HG02642 (cell line): Measurements from ENCODE around the gene BEND5.
A peak's percentile ranks its signal among the peaks of the same experiment; 100 is the strongest.

Experiments used
- ATAC-seq: cut with Tn5 transposase; IDR thresholded peaks from one replicate; pipeline ENCODE4 v1.9.1; 2021; ENCODE audit warnings: mild to moderate bottlenecking; ENCODE audit not compliant: unreplicated experiment, poor library complexity

Gene BEND5

GRCh38 chr1:48767975-48768510 lies 8.6 kb downstream of the BEND5 start:
- no peak for ATAC-seq

- no peak for ATAC-seq
These were observed 11.4 kb downstream of the BEND5 start for GRCh38 chr1:48765335-48765734.

GRCh38 chr1:48761986-48762385 lies 14.7 kb downstream of the BEND5 start:
- ATAC-seq, result no peak

GRCh38 chr1:48761411-48761810 lies 15.3 kb downstream of the BEND5 start:
- ATAC-seq, result no peak

GRCh38 chr1:48760857-48761256 lies 15.8 kb downstream of the BEND5 start:
- no peak for ATAC-seq

GRCh38 chr1:48758976-48759375 lies 17.7 kb downstream of the BEND5 start:
- ATAC-seq, result no peak

GRCh38 chr1:48757363-48757762 lies 19.3 kb downstream of the BEND5 start:
- ATAC-seq, result no peak

- no peak for ATAC-seq
These were observed 19.9 kb downstream of the BEND5 start for GRCh38 chr1:48756683-48757316.

GRCh38 chr1:48753293-48753692 lies 23.4 kb downstream of the BEND5 start:
- no peak for ATAC-seq

GRCh38 chr1:48750109-48750508 lies 26.6 kb downstream of the BEND5 start:
- ATAC-seq, result peak; percentile 85

GRCh38 chr1:48749068-48749467 lies 27.6 kb downstream of the BEND5 start:
- ATAC-seq, result no peak

- ATAC-seq, result no peak
These were observed 29.8 kb downstream of the BEND5 start for GRCh38 chr1:48746906-48747305.

- no peak for ATAC-seq
These were observed 32.7 kb downstream of the BEND5 start for GRCh38 chr1:48744032-48744431.

GRCh38 chr1:48743480-48743879 lies 33.2 kb downstream of the BEND5 start:
- ATAC-seq, result no peak

GRCh38 chr1:48741380-48741779 lies 35.3 kb downstream of the BEND5 start:
- no peak for ATAC-seq

GRCh38 chr1:48740621-48741020 lies 36.1 kb downstream of the BEND5 start:
- ATAC-seq, result no peak

GRCh38 chr1:48739091-48739490 lies 37.6 kb downstream of the BEND5 start:
- ATAC-seq, result no peak

GRCh38 chr1:48738356-48738755 lies 38.3 kb downstream of the BEND5 start:
- no peak for ATAC-seq

- no peak for ATAC-seq
These were observed 40.9 kb downstream of the BEND5 start for GRCh38 chr1:48735796-48736195.

GRCh38 chr1:48730164-48730910 lies 46.4 kb downstream of the BEND5 start:
- peak; percentile 71 for ATAC-seq

GRCh38 chr1:48728584-48728983 lies 48.1 kb downstream of the BEND5 start:
- ATAC-seq, result no peak
